K562 (cell line): ENCODE results near the gene ST8SIA1. TPM values are rescaled to one million over a fixed set of nuclear protein-coding genes. Genes with fewer than 3 reads are reported as not detected.
"Not testable (repeated sequence)": the region's sequence is repeated elsewhere in the genome, so short reads cannot be mapped to it uniquely, and the experiment has no call there.

Experiments used
- ATAC-seq: fragments of 200-7000 bp; cut with Tn5 transposase; 3 replicates; pipeline ENCODE4 v1.9.1; 2020; ENCODE audit warnings: moderate library complexity
- BruUV-seq: library from RNA; stranded (reverse); fragments of 400-500 nt; replicated peaks from 2 replicates; lab custom pipeline; 2021; lab: Mats Ljungman, UMichigan
- CTCF ChIA-PET: fragments of 300-600 bp; formaldehyde crosslinking; extraction: SDS; loops from one replicate; lab custom pipeline; 2021; ENCODE audit warnings: low intra/inter-chr PET ratio; lab: Yijun Ruan, JAX
- POLR2A ChIA-PET: fragments of 300-600, 350-650 bp; sonication (Branson Sonifier 250); formaldehyde crosslinking; extraction: SDS; loops from one replicate; lab custom pipeline; 2021; ENCODE audit warnings: antibody characterized with exemption, inconsistent platforms; lab: Yijun Ruan, JAX
- DNase-seq, 4 experiments: peaks; one replicate each; pipeline versions ENCODE4 v3.0.0 to v3.0.0-alpha.2; 2011 to 2018; ENCODE audit warnings: low spot score in 3 of 4, mixed read lengths in 3 of 4; ENCODE audit errors: extremely low read depth in 1 of 4
- FAIRE-seq: peaks from 2 replicates; lab custom pipeline; 2011; peaks lifted over from hg19 to GRCh38; lab: Jason Lieb, UNC
- H2AFZ ChIP-seq: 2 replicates; pipeline ENCODE4 v1.6.0; 2011; ENCODE audit warnings: low read depth, low read length, control low read depth, inconsistent platforms
- H3K27ac ChIP-seq: fragments of 200-600 bp; 3 replicates; pipeline ENCODE4 v1.8.0; 2011; ENCODE audit warnings: low read depth, mild to moderate bottlenecking, control low read depth, inconsistent platforms, low read length, moderate library complexity, mixed read lengths; ENCODE audit errors: extremely low read depth
- H3K27me3 ChIP-seq, 2 experiments: fragments of 300-600 bp in 1 of 2; 2 replicates in 1 of 2; 3 replicates in 1 of 2; pipeline versions ENCODE4 v1.6.0 to v1.8.0; 2011; ENCODE audit warnings: inconsistent platforms in 2 of 2, low read length in 2 of 2, mild to moderate bottlenecking in 1 of 2, mixed read lengths in 1 of 2, moderate library complexity in 1 of 2; ENCODE audit not compliant: control insufficient read depth in 2 of 2, insufficient read depth in 2 of 2
- H3K36me3 ChIP-seq: fragments of 300-600 bp; 3 replicates; pipeline ENCODE4 v1.8.0; 2011; ENCODE audit warnings: mild to moderate bottlenecking, low read length, inconsistent platforms; ENCODE audit not compliant: control insufficient read depth, insufficient read depth
- H3K4me1 ChIP-seq, 2 experiments: fragments of 200-600 bp in 1 of 2; replicated peaks in 1 of 2; 2 replicates in 1 of 2; 3 replicates in 1 of 2; pipeline versions ENCODE4 v1.5.1 to v1.8.0; 2011; ENCODE audit warnings: inconsistent platforms in 2 of 2, low read length in 2 of 2, mild to moderate bottlenecking in 1 of 2, mixed read lengths in 1 of 2, moderate library complexity in 1 of 2; ENCODE audit not compliant: control insufficient read depth in 2 of 2, insufficient read depth in 2 of 2
- H3K4me2 ChIP-seq: 2 replicates; pipeline ENCODE4 v1.6.1; 2011; ENCODE audit warnings: low read length, control low read depth, inconsistent platforms, mixed read lengths; ENCODE audit not compliant: insufficient read depth
- H3K4me3 ChIP-seq: fragments of 200-600 bp; sonication (generic), shearing (Covaris generic); 2 replicates; pipeline ENCODE4 v1.5.1; 2016; ENCODE audit warnings: control low read depth, inconsistent platforms
- H3K79me2 ChIP-seq: fragments of 200-600 bp; 3 replicates; pipeline ENCODE4 v1.8.0; 2011; ENCODE audit warnings: low read length, inconsistent platforms; ENCODE audit not compliant: control insufficient read depth, insufficient read depth
- H3K9ac ChIP-seq, 2 experiments: 2 replicates each; pipeline versions ENCODE4 v1.6.0 to v1.6.1; 2011; ENCODE audit warnings: low read depth in 2 of 2, low read length in 2 of 2, control low read depth in 1 of 2, inconsistent platforms in 1 of 2, mild to moderate bottlenecking in 1 of 2, mixed read lengths in 1 of 2; ENCODE audit not compliant: insufficient read depth in 1 of 2
- H3K9me1 ChIP-seq: one replicate; pipeline ENCODE4 v1.6.0; 2011; ENCODE audit warnings: inconsistent platforms, mild to moderate bottlenecking, low read length, moderate library complexity; ENCODE audit not compliant: control insufficient read depth, insufficient read depth
- H3K9me3 ChIP-seq: replicated peaks from 2 replicates; pipeline ENCODE4 v1.5.1; 2011; ENCODE audit warnings: low read depth, low read length, inconsistent platforms; ENCODE audit not compliant: control insufficient read depth, insufficient read depth
- H4K20me1 ChIP-seq: replicated peaks from 2 replicates; pipeline ENCODE4 v1.6.1; 2011; ENCODE audit warnings: low read length, inconsistent platforms, mixed read lengths; ENCODE audit not compliant: control insufficient read depth, insufficient read depth
- KLF13 ChIP-seq: fragments of 450-650 bp; IDR thresholded peaks from 2 replicates; pipeline ENCODE4 v1.6.1; 2016; ENCODE audit warnings: missing genetic modification characterization, low read depth, mild to moderate bottlenecking, missing compliant biosample characterization, moderate library complexity, borderline replicate concordance
- MXI1 ChIP-seq: IDR thresholded peaks from 2 replicates; pipeline ENCODE4 v1.6.1; 2011; ENCODE audit warnings: low read depth, mild to moderate bottlenecking, improper control_type of control experiment, low read length
- ZNF830 ChIP-seq: fragments of 250-450 bp; sonication (Bioruptor Pico); IDR thresholded peaks from 2 replicates; pipeline ENCODE4 v1.5.0; 2021; ENCODE audit warnings: mild to moderate bottlenecking
- ZZZ3 ChIP-seq: fragments of 450-650 bp; IDR thresholded peaks from 2 replicates; pipeline ENCODE4 v1.6.1; 2016; ENCODE audit warnings: antibody characterized with exemption, mild to moderate bottlenecking, moderate library complexity
- WGBS: fragments of 100-300 bp; shearing (Covaris generic); methylation state at CpG from one replicate; pipeline ENCODE4 v1.1.6; 2016; ENCODE audit warnings: low coverage, mixed read lengths; ENCODE audit not compliant: insufficient coverage; ENCODE audit errors: missing lambda C conversion rate; 5-methylcytosine and 5-hydroxymethylcytosine counted together
- in situ Hi-C: fragments of 300-500 bp; cut with MboI; formaldehyde crosslinking; loops from 4 replicates; pipeline ENCODE4 v1.15.0; 2018; ENCODE audit warnings: inconsistent platforms, mixed read lengths
- intact Hi-C: fragments of 100-400 bp; cut with micrococcal nuclease; formaldehyde crosslinking; loops from 2 replicates; pipeline ENCODE4 v1.14.2; 2022
- polyA plus RNA-seq, 8 experiments: library from polyadenylated mRNA; depleted of rRNA in 4 of 8; stranded (reverse) in 5 of 8; unstranded in 3 of 8; fragments of >200 nt; fragmentation: Nextera tagmentation in 2 of 8; fragmentation: Illumina TruSeq in 1 of 8; extraction: Ambion mirVana in 2 of 8; extraction: Trizol in 1 of 8; gene quantifications; 2 replicates each; pipeline versions ENCODE4 v1.2.1 to v1.2.3, GENCODE V29; 2011 to 2014; ENCODE audit warnings: inconsistent platforms in 1 of 8, missing spikeins in 1 of 8
- total RNA-seq, 7 experiments: library from RNA; depleted of rRNA in 6 of 7; stranded (reverse); fragments of >200 nt in 6 of 7; fragmentation: Illumina TruSeq in 2 of 7; extraction: Trizol in 2 of 7; gene quantifications; 2 replicates each; pipeline versions ENCODE4 v1.2.1 to v1.2.3, GENCODE V29; 2011 to 2021; ENCODE audit warnings: low replicate concordance in 1 of 7

Gene ST8SIA1
- total and polyA plus RNA-seq, 9 of the 15 experiments (the other 6 are each of a cell fraction or from before 2014, with no cell fraction given): 0.86 to 26.3 (median 4.3) TPM

DNA sequence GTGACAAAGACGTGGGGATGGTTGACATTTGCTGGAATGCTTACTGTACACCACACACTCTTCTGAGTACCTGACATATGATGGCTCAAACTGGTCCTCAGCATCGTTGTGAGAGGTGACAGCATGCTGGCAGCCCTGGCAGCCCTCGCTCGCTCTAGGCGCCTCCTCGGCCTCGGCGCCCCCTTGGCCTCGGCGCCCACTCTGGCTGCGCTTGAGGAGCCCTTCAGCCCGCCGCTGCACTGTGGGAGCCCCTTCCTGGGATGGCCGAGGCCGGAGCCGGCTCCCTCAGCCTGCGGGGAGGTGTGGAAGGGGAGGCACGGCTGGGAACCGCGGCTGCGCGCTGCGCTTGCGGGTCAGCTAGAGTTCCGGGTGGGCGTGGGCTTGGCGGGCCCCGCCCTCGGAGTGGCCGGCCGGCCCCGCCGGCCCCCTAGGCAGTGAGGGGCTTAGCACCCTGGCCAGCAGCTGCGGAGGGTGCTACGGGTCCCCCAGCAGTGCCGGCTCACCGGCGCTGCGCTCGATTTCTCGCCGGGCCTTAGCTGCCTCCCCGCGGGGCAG lies 42.2 kb upstream of the ST8SIA1 start:
- H3K27ac ChIP-seq, H3K36me3 ChIP-seq, H3K4me2 ChIP-seq, in situ Hi-C loops, ATAC-seq, H3K9me1 ChIP-seq, DNase-seq, CTCF ChIA-PET, H3K27me3 ChIP-seq, H3K9me3 ChIP-seq, H2AFZ ChIP-seq, intact Hi-C loops, H3K4me3 ChIP-seq, H3K79me2 ChIP-seq, H3K4me1 ChIP-seq, BruUV-seq, H4K20me1 ChIP-seq, FAIRE-seq, H3K9ac ChIP-seq, POLR2A ChIA-PET: not testable (repeated sequence)
- WGBS: 52% methylated on average over 20 of the region's 44 CpGs

GRCh38 chr12:22374508-22374907 lies 40.0 kb upstream of the ST8SIA1 start:
- Histone ChIP-seq H3K9me3 (no peaks in the 10 kb centered on the region), H3K9ac (no peak overlapping the region), H3K4me1 (no peaks in the 10 kb centered on the region; a peak in 1 of 5 replicates), H3K9me1 (no peaks in the 10 kb centered on the region), H3K4me3 (no peak overlapping the region), H2AFZ (no peak overlapping the region), H3K4me2 (no peak overlapping the region), H4K20me1 (no peaks in the 10 kb centered on the region), H3K36me3 (no peaks in the 10 kb centered on the region), H3K27ac (no peak overlapping the region), H3K79me2 (no peaks in the 10 kb centered on the region), H3K27me3 (no peaks in the 10 kb centered on the region)
- CTCF ChIA-PET: no interaction called here
- BruUV-seq: no TSS peak
- POLR2A ChIA-PET: no interaction called here
- in situ Hi-C loops (no loop called here), intact Hi-C loops (no loop called here)
- FAIRE-seq: no peak
- 0% methylated on average over 1 of the region's 2 CpGs for WGBS
- TF ChIP-seq ZZZ3 (no peak), KLF13 (tag) (no peak), ZNF830 (CRISPR knock-in tag) (no peak), MXI1 (no peak)
- no peak for DNase-seq
- no peak for ATAC-seq
